Measurements from ENCODE around the gene PDE6H.

The PDE6H gene

GRCh38 chr12:15001733-15002382, 29.0 kb downstream of the PDE6H start:
- no peak for DNase-seq (ENCODE audit: low read depth in 3 of 3)

GRCh38 chr12:15004421-15004820, 31.6 kb downstream of the PDE6H start:
- no peak for DNase-seq (ENCODE audit: low read depth in 3 of 3)

GRCh38 chr12:15005064-15005463, 32.2 kb downstream of the PDE6H start:
- DNase-seq (ENCODE audit: low read depth in 3 of 3) = no peak

GRCh38 chr12:15007551-15007950, 34.7 kb downstream of the PDE6H start:
- no peak for DNase-seq (ENCODE audit: low read depth in 3 of 3)

GRCh38 chr12:15011162-15011561, 38.3 kb downstream of the PDE6H start:
- DNase-seq (ENCODE audit: low read depth in 3 of 3) = no peak

- DNase-seq (ENCODE audit: low read depth in 3 of 3) = no peak
Observed at GRCh38 chr12:15013634-15014179, 40.9 kb downstream of the PDE6H start.

- DNase-seq (ENCODE audit: low read depth in 3 of 3) = no peak
Observed at GRCh38 chr12:15014708-15015107, 41.9 kb downstream of the PDE6H start.

- no peak for DNase-seq (ENCODE audit: low read depth in 3 of 3)
Observed at GRCh38 chr12:15015121-15015520, 42.3 kb downstream of the PDE6H start.

GRCh38 chr12:15020156-15020555, 47.3 kb downstream of the PDE6H start:
- DNase-seq (ENCODE audit: low read depth in 3 of 3) = no peak

All from stimulated activated CD4-positive, alpha-beta T cell treated with anti-CD3 and anti-CD28 coated beads, TNF-alpha, amount 100 ng/mL, for 48 hours (primary cell).